ENCODE measurements around the gene TNFRSF1A.

Gene TNFRSF1A

DNA sequence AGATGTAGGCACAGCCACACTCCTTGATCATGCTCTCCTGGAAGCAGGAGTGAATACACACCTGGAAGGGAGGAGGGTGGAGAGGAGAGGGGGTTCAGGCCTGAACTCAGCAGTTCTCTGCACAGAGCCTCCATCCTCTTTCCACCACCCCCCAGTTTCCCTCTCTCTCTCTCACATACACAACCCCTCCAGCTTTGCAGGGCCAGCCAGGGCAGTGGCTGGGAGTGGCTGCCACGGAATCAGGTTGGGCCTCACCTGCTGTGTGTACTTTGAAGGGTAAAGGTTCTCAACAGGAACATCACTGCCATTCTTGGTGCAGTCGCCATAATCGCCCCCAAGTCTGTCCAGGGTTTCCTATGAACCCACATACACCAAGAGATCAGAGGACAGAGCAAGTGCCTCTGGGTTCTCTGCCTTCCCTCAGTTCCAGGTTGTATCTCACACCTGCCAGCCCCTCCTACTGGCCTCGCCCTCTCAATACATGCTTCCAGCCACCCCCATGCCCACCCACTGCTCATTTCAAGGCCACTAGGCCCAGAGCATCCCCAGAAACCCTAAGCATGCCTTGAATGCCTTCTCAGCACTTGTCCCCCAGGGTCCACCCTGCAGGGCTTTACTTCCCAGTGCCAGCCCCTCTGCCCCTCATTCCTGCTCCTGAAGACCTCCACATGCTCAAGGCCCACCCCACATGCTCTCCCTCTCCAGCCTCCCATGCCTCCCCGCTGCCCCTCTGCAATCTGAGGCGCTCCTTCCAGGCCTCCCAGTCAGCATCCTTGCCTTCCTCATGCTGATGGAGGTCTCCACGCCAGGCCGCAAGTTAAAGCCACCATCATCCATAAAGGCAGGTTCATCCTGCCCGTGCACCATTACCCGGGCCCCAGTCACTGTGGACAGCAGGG lies 12.9 kb upstream of the TNFRSF1A start:
- H3K4me1 ChIP-seq (ENCODE audit: insufficient read depth, low read length, poor library complexity, severe bottlenecking), result peaks cover 8% of the 10 kb centered on the region
- no peaks in the 10 kb centered on the region for H3K9me3 ChIP-seq (ENCODE audit: insufficient read depth, low read depth, low read length)
- no peaks in the 10 kb centered on the region for H4K20me1 ChIP-seq (ENCODE audit: insufficient read depth, low read length, poor library complexity, severe bottlenecking)
- no peaks in the 10 kb centered on the region for H3F3A ChIP-seq (ENCODE audit: low read depth)
- H3K36me3 ChIP-seq (ENCODE audit: insufficient read depth, low read length), result no peaks in the 10 kb centered on the region
- no peak overlapping the region for H3K4me3 ChIP-seq (ENCODE audit: low read length, poor library complexity, severe bottlenecking)
- no peaks in the 10 kb centered on the region for H3K27me3 ChIP-seq (ENCODE audit: insufficient read depth, low read length, poor library complexity, severe bottlenecking)
- no peaks in the 10 kb centered on the region for H3K9me2 ChIP-seq (replicated peaks; ENCODE audit: low read depth, low read length)
- no peaks in the 10 kb centered on the region for H3K79me2 ChIP-seq (ENCODE audit: insufficient read depth, low read length)
- no peak overlapping the region for H3K4me2 ChIP-seq (ENCODE audit: low read depth, low read length, poor library complexity, severe bottlenecking)
- TF ChIP-seq EZH2phosphoT487 (IDR thresholded peaks at IDR 0.05; ENCODE audit: borderline replicate concordance), result no peak
- TF ChIP-seq, protein P1, sequence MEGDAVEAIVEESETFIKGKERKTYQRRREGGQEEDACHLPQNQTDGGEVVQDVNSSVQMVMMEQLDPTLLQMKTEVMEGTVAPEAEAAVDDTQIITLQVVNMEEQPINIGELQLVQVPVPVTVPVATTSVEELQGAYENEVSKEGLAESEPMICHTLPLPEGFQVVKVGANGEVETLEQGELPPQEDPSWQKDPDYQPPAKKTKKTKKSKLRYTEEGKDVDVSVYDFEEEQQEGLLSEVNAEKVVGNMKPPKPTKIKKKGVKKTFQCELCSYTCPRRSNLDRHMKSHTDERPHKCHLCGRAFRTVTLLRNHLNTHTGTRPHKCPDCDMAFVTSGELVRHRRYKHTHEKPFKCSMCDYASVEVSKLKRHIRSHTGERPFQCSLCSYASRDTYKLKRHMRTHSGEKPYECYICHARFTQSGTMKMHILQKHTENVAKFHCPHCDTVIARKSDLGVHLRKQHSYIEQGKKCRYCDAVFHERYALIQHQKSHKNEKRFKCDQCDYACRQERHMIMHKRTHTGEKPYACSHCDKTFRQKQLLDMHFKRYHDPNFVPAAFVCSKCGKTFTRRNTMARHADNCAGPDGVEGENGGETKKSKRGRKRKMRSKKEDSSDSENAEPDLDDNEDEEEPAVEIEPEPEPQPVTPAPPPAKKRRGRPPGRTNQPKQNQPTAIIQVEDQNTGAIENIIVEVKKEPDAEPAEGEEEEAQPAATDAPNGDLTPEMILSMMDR (conservative IDR thresholded peaks at IDR 0.05; ENCODE audit: low read length), result no peak
- H3K9ac ChIP-seq (ENCODE audit: low read depth, low read length, poor library complexity, severe bottlenecking), result no peak overlapping the region
- no peak overlapping the region for H2AFZ ChIP-seq (ENCODE audit: low read length)

- Histone ChIP-seq H3K4me3 (ENCODE audit: low read length, poor library complexity, severe bottlenecking) (no peak overlapping the region), H3F3A (ENCODE audit: low read depth) (no peaks in the 10 kb centered on the region), H3K9ac (ENCODE audit: low read depth, low read length, poor library complexity, severe bottlenecking) (no peak overlapping the region), H3K9me3 (ENCODE audit: insufficient read depth, low read depth, low read length) (no peaks in the 10 kb centered on the region), H4K20me1 (ENCODE audit: insufficient read depth, low read length, poor library complexity, severe bottlenecking) (no peaks in the 10 kb centered on the region), H3K79me2 (ENCODE audit: insufficient read depth, low read length) (no peaks in the 10 kb centered on the region), H2AFZ (ENCODE audit: low read length) (peak overlapping the region; percentile 45; the same call in 1 of the 2 replicates), H3K27me3 (ENCODE audit: insufficient read depth, low read length, poor library complexity, severe bottlenecking) (no peaks in the 10 kb centered on the region), H3K4me1 (ENCODE audit: insufficient read depth, low read length, poor library complexity, severe bottlenecking) (peaks cover 16% of the 10 kb centered on the region), H3K36me3 (ENCODE audit: insufficient read depth, low read length) (no peaks in the 10 kb centered on the region), H3K9me2 (replicated peaks; ENCODE audit: low read depth, low read length) (no peaks in the 10 kb centered on the region), H3K4me2 (ENCODE audit: low read depth, low read length, poor library complexity, severe bottlenecking) (no peak overlapping the region)
- TF ChIP-seq EZH2phosphoT487 (IDR thresholded peaks at IDR 0.05; ENCODE audit: borderline replicate concordance), result no peak
- TF ChIP-seq, protein P1 (conservative IDR thresholded peaks at IDR 0.05; ENCODE audit: low read length), result no peak
These were observed 10.6 kb upstream of the TNFRSF1A start for GRCh38 chr12:6352193-6353173.

- TF ChIP-seq, protein P1 (conservative IDR thresholded peaks at IDR 0.05; ENCODE audit: low read length), result no peak
- TF ChIP-seq EZH2phosphoT487 (IDR thresholded peaks at IDR 0.05; ENCODE audit: borderline replicate concordance), result no peak
- Histone ChIP-seq H3K9ac (ENCODE audit: low read depth, low read length, poor library complexity, severe bottlenecking) (no peak overlapping the region), H3K4me3 (ENCODE audit: low read length, poor library complexity, severe bottlenecking) (no peak overlapping the region), H4K20me1 (ENCODE audit: insufficient read depth, low read length, poor library complexity, severe bottlenecking) (no peaks in the 10 kb centered on the region), H3K9me2 (replicated peaks; ENCODE audit: low read depth, low read length) (no peaks in the 10 kb centered on the region), H2AFZ (ENCODE audit: low read length) (no peak overlapping the region), H3K79me2 (ENCODE audit: insufficient read depth, low read length) (no peaks in the 10 kb centered on the region), H3F3A (ENCODE audit: low read depth) (no peaks in the 10 kb centered on the region), H3K4me2 (ENCODE audit: low read depth, low read length, poor library complexity, severe bottlenecking) (no peak overlapping the region), H3K4me1 (ENCODE audit: insufficient read depth, low read length, poor library complexity, severe bottlenecking) (peaks cover 25% of the 10 kb centered on the region), H3K27me3 (ENCODE audit: insufficient read depth, low read length, poor library complexity, severe bottlenecking) (no peaks in the 10 kb centered on the region), H3K9me3 (ENCODE audit: insufficient read depth, low read depth, low read length) (no peaks in the 10 kb centered on the region), H3K36me3 (ENCODE audit: insufficient read depth, low read length) (no peaks in the 10 kb centered on the region)
These were observed 9.7 kb upstream of the TNFRSF1A start for GRCh38 chr12:6351622-6352021.

Measured in Loucy (cell line).